TTC549 (cell line): ENCODE results near the gene HELZ.
"Not testable (repeated sequence)": the region's sequence is repeated elsewhere in the genome, so short reads cannot be mapped to it uniquely, and the experiment has no call there.

ENCODE experiments used
- FAIRE-seq: peaks from 2 replicates; lab custom pipeline; 2012; peaks lifted over from hg19 to GRCh38; lab: Jason Lieb, UNC

HELZ gene

DNA sequence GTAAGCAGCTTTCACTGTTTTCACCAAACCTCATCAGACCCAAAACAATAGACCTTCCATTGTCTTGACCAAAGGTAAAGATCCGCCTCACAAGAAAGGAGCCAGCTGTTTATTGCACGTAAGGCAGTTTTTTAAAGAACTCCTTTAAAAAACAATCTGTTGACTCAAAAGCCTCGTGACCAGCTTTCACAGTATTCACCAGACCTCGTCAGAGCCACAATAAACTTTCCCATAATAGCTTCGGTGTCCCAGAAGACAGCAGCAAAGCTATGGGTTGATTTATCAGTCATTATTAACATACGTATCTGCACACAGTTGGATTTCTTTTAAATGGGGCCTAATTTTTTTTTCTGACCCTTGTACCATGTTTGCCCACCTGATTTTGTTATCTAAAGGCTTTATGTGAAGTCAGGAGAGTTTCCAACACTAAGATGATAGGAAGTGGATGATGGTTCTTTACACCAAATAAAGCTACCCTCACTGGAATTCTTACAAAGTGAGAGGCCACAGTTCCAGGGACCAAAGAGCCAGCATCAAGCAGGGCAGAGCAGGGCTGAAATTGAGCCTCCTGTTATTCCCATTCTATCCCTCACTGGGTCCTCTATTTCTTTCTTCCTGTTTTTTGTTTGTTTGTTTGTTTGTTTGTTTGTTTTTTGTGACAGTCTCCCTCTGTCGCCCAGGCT lies 17.6 kb upstream of the HELZ start:
- FAIRE-seq = no peak

DNA sequence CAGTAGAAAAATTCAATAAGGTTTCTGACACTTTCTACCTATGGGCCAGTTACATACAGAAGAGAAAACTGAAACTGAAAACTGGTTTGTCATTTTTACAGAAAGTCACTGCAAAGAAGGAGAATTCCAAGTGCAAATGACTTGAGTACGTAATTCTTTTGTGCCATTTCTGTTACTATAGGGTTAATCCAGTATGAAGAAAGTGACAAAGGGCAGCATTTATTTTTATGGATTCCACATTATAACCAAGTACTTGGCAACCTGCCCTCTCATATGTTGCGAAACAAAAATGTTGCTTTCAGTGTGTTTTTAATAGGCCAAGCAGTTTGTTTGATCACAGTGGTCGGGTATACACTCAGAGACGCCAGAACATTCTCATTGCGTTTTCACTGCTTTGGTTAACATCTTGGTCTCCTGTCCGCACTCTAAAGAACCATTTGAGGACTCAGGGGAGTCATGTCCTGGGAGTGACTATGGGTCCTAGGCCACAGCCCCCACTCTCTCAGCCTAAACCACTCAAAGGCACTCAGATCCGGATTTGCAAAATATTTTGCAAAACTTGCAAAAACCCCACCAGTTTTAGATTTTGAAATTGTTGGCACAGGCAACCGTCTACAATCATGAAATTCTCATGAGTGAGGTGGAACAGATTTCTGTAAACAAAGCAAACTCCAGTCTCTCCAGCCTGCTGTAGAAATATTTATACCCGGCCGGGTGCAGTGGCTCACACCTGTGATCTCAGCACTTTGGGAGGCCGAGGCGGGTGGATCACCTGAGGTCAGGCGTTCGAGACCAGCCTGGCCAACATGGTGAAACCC lies 15.4 kb upstream of the HELZ start:
- no peak for FAIRE-seq

DNA sequence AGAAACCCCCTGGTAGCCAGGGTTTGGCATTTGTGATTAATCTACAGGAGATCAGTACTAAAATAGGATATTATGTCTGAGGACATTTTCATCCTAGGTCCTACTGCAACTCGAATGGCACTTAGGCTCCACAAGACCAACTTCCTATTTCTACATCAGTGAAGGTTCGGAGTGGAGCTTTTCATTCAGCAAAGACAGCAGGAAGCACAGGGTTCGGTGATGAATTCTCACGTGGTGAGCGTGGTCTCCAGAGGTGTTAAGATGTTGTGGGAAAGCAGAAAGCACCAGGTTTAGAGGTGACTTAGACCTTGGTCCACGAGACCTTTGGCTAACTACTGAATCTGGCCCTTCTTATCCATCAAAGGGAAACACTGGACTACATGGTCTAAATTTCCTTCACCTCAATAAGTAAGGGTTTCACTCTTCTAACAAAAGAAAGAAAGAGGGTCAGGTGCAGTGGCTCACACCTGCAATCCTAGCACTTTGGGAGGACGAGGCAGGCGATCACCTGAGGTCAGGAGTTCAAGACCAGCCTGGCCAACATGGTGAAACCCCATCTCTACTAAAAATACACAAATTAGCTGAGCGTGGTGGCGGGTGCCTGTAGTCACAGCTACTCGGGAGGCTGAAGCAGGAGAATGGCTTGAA lies 13.9 kb upstream of the HELZ start:
- FAIRE-seq = no peak

DNA sequence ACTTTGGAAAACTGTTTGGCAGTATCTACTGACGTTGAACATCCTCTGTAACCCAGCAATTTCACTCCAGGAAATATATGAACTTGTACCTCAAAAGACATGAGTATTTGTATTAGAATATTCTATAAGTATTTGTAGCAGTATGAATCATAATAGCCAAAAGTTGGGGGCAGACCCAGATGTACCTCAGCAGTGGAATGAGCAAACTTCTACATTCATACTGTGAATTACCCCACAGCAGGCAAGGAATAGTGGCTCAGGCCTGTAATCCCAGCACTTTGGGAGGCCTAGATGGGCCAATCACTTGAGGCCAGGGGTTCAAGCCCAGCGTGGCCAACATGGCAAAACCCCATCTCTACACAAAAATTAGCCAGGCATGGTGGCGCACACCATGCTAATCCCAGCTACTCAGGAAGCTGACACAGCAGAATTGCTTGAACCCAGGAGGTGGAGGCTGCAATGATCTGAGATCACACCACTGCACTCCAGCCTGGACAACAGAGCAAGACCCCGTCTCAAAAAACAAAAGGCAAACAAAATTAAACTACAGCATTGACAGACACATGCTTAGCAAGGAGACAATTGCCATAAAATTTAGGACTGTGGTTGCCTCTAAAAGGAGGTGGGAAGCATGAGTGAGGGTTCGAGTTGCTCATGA lies 11.2 kb upstream of the HELZ start:
- FAIRE-seq = no peak

DNA sequence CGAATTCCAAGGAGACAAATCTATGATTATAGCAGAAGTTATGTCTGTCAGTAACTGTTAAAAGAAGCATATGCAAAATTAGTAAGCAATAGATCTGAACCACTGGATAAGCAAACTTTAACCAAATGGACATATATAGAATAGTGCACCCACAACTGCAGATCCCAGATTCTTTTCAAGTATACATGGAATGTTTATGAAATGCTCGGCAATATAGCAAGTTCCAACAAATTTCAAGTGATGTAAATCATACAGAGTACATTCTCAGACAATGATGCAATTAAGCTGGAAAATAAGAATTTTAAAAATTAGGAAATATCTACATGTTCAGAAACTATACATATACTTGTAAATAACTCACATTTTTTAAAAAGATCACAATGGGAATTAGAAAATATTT lies 8.4 kb upstream of the HELZ start:
- no peak for FAIRE-seq

DNA sequence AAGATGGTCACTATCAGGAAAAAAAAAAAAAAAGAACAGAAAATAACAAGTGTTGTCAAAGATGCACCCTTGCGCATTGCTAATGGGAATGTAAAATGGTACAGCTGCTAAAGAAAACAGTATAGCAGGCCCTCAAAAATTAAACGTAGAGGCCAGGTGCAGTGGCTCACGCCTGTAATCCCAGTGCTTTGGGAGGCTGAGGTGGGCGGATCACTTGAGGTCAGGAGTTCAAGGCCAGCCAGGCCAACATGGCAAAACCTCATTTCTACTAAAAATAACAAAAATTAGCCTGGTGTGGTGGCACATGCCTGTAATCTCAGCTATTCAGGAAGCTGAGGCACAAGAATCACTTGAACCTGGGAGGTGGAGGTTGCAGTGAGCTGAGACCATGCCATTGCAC lies 6.6 kb upstream of the HELZ start:
- FAIRE-seq = not testable (repeated sequence)

DNA sequence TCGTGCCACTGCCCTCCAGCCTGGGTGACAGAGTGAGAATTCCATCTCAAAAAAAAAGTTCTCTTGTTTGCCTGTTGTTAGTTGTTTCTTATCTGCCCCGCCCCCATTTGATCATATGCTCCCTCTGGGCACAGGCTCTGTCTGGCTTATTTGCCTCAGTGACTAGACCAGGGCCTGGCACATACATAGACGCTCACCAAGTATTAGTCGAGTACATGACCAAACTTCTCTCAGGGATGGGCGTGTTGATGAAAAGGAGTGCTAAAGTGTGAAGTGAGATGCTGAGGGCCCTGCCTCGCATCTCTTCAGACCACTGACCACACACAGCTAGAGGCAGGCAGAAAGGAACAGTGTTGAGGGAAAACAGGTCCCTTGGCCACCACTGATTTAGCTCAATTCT lies 3.3 kb upstream of the HELZ start:
- FAIRE-seq = no peak

DNA sequence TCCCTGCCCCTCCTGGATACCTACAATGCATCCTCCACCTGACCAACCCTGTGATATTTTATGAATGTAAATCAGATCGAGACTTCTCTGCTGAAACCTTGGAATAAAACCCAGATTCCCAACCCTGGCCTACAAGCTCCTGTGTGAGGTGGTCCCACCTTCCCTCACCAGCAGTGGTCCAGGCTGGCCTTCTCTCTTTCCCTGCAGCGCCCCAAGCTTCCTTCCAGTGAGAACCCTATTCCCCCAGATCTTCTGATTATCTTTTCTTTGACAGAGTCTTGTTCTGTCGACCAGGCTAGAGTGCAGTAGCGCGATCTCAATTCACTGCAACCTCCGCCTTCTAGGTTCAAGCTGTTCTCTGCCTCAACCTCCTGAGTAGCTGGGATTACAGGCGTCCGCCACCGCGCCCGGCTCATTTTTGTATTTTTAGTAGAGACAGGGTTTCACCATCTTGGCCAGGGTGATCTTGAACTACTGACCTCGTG lies 2.5 kb upstream of the HELZ start:
- FAIRE-seq = no peak

DNA sequence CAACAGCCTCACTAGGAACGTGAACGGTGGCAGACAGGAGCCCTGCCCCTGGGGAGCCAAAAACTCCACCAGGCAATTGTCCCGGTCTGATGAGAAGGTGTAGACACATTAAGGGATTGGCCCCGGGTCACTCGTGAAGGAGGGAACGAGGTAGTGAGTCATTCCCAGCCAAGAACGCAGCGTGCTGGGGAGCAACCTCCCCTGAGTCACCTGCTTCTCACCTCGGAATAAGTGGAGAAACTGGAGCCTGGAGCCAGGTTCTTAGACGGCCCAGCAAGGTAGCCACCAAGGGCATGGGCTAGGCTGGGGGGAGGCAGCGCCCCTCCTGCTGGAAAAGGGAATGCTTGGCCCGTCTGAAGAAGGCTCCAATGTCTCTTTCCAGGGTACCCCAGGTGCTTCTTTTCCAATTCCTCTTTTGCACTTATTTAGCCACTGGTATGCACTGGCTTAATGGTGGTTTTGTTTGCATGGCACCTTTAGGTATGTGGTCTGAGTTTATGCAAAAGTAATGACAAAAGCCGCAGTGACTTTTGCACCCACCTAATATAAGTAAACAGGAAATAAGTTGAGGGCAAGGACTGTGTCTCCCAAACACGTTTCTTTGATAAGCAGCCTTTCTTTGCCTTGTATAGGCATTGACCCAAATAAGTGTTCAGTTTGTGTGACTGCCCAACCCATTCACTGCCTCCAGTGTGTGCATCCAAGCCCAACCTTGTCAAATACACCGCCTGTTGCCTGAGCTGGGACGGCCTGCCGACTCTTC lies 1.8 kb upstream of the HELZ start:
- FAIRE-seq = no peak

DNA sequence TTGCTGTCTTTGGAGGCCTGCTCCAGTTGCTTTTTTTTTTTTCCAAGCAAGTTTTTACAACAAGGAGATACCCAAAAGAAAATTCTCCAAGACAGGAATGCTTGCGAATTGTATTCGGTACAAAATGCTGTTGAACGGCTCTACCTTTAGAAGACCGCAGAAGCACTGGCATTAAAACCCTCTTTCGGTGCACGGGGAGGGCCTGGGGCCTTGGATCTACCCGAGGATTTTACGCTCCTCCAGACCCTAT lies 1.3 kb upstream of the HELZ start:
- no peak for FAIRE-seq

DNA sequence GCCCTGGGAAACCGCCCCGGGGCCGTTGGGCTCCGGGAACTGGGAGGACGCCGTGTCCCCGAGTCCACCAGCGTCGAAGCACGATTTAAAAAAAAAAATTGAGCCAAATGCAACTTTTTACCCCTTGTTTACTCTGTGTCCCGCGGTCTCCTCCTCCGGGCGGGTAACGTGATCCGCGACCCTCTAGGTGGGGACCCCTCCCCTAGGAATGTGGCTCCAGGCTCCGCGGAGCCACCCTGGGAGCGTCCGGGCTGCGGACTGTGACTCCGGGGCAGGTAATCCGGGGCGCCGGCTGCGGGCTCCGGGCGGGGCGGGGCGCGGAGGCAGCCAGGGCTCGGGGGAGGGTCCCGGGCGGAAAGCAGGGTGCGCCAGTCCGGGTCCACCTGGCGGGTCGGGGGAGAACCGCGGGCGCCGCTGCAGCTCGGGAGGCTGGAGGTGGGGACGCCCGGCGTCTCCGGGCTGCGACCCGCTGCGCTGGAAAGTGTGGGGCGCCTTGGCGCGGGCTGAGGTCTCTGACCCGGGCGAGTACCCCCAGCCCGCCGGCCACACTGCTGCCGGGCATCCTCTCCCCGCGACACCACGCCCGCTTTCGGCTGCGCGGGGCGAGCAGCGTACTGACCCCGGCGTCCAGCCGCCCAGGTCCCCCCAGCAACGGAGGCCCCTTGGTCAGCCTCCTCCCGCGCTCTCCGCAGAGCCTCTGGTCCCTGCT lies 852 bp upstream of the HELZ start:
- no peak for FAIRE-seq

DNA sequence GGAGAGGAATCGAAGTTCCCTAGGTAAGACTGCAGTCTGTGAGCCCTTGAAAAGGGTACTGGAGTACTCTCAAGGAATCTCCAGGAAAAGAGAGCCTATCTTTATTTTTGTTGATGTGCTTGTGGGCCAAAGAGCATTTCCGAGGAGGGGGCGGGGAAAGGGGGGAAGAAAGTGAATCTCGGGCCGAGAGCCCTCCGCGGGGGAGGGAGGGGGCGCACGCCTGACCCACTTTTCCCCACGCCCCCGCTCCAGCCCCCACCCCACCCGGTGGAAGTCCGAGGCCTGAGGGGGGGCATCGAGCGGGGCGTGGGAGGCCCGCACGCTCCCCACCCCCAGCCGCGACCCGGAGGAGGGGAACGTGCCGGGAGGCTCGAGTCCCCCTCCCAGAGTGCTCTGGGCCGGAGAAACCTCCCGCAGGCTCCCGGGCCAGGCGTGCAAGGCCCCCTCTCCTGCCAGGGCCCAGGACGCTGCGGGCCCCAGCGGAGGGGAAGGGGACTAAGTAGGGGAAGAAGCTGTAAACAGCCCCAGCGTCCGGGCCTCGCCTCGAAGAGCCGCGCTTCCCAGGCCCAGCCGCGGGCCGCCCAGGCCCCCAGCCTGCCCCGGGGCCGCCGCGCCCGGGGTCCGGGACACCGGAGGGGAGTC lies 444 bp downstream of the HELZ start:
- no peak for FAIRE-seq

DNA sequence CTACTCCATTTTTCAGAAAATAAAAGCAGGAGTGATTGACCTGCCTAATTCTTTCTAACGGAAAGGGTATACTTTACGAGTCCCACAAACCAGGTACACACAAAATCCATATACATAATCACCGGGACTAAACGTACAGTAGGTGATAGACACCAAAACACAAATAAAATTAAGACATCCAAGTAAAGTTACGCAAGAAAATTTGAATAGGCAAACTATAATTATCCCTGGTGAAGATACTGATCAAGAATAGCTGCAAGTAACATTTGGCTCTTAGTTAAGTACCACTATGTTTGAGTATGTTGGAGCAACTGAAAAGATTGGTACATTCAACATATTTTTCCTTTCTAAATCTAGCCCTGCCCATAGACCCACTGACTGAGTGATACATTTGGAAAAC lies 1.7 kb downstream of the HELZ start:
- no peak for FAIRE-seq

DNA sequence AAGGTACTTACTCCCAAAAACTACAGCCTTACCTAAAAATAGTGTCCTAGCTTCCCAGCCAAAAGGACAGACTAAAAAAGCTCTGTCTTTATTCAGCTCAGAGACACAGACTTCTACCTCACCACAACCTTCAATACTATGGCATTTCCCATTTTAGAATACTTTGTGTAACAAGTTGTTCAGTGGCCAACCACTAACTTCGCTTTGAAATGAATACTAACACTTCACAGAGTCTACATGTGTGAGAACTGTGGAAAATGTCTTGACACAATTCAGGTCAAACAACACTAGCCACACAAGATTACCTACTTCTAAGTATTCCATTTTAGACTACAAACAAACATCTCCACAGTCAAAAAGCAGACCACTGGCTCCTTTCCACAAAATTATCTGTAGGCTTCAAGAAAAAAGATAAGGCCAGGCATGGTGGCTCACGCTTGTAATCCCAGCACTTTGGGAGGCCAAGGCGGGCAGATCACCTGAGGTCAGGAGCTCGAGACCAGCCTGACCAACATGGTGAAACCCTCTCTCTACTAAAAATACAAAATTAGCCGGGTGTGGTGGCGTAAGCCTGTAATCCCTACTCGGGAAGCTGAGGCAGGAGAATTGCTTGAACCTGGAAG lies 3.2 kb downstream of the HELZ start:
- FAIRE-seq = no peak

DNA sequence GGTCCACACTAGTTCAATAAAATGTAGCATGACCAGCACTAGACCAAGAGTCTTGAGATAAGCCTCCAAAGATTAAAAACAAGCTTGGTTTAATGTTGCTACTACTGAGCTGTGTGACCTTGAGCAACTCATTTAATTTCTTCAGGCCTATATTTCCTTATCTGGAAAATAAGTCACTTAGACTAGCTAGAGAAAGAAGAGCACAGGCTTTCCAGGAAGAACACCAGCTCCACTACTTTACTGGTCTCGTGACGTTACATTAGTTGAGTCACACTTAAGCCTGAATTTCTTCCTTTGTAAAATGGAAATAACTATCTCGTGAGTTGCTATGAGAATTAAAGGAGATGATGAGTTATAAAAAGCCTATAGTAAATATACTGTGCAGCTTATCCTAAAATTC lies 5.4 kb downstream of the HELZ start:
- FAIRE-seq = no peak

DNA sequence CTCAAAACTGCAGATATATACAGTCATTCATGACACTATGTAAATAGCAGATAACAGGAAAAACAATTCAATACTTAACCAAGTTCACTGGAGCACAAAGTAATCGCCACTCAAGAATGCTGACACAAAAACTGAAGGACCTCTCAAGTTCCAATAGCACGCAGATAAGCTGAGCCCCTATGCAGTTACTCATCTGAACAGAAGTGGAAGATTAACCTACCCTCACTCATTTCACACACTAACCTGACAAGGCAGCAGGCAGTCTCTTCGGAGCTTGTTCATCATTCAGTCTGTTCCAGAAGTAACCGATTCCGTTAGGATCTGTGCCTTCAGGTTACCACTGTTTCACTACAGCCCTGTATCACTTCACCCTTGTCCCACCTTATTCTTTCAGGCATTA lies 6.0 kb downstream of the HELZ start:
- FAIRE-seq = no peak

DNA sequence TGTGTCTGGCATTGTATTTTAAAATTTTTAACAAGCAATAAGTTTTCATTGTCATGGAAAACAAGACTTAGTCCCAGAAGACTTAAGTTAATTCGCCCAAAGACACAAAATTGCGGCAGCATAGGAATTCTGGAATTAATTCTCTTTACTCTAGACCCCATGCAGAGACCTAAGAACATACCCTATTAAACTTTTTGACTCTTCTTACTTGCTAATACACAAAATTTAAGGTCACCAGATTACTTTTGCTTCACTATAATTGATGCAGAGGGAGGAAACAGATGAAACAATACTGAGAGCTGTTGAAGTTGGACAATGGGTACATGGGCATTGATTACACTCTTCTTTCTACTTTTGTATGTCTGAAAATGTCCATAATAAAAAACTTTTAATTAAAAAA lies 12.6 kb downstream of the HELZ start:
- no peak for FAIRE-seq

DNA sequence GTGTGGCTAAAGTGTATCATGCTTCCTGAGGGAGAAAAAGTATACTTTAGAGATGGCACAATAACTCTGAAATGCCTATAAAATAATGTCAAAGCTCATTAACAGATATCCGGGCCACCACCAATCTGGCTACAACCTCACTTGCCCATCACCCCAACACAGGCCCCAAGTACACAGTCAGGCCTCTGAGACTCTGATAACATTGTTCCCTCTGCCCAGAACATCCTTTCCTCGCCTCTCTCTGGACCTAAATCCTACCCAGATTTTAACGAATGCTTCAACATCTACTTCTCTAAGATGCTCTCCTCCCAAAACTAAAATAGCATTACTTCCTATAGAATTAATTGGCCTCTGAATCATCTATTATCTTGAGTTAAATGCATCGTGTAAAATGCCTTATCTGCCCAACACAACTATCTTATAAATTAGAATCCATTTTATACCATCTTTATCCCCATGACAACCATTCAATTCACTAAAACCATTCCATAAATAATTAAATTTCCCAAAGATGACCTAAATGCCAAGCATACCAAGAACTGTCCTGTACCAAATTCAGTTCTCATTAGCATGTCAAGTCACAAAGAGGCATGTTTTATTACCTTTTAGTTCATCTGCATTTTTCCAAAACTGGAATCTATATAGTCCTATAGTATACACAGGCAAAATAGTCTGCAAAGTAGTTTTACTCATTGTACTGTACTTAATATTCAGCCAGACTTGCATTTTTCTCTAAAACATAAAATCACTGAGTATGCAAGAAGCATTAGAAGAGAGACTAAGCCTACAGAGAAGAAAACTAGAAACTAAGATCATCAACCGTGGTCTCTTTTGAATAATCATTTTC lies 15.7 kb downstream of the HELZ start:
- FAIRE-seq = no peak

DNA sequence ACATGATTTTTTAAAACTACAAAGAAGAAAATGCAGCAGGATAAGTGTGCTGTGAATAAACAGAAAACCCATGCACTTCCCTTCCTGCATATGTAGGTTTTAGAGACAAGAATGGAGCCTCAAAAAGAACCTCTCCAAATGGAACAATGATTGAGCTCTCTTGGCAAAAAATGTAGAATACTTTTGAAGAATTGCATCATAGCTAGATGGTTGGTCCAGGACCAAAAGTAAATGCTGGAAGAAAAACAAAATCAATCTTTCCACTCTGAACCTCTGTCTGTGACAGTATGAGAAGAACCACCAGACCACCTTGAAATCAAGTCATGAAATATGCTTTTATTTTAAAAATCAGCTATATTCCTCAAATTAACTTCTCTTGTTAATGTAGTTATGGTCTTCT lies 17.5 kb downstream of the HELZ start:
- FAIRE-seq = no peak

DNA sequence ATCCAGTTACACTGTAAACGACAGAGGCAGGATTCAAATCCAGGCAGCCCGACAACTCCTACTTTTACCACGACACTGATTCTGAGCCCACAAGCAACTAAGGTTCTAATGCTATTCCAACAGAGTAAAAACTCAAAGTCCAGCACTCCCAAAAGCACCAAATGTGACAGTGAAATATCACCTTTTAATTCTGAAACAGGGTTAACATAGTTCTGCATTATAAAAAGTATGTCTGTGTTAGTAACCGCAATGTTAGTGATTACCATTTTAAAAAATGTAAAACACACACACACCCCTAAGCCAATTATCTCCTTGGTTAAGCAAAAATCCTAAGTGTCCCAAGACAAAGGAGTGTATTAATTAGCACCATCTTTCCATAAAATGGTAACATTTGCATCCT lies 19.7 kb downstream of the HELZ start:
- no peak for FAIRE-seq
